AG04449 (cell line): Measurements from ENCODE around the gene AHRR.

Source experiments
- CTCF ChIA-PET: fragments of 350-600 bp; formaldehyde crosslinking; extraction: SDS; loops from one replicate; lab custom pipeline; 2021; ENCODE audit warnings: antibody characterized with exemption; lab: Yijun Ruan, JAX
- POLR2A ChIA-PET: fragments of 400-600, 350-600 bp; formaldehyde crosslinking; extraction: SDS; loops from one replicate; lab custom pipeline; 2020; ENCODE audit warnings: antibody characterized with exemption, inconsistent platforms; lab: Yijun Ruan, JAX
- DNase-seq: peaks from one replicate; pipeline ENCODE4 v3.0.0-alpha.2; 2010; ENCODE audit warnings: low read depth, low spot score
- H3K4me3 ChIP-seq: 2 replicates; pipeline ENCODE4 v1.5.1; 2011; ENCODE audit warnings: low read depth, mild to moderate bottlenecking, control low read depth, low read length
- CTCF ChIP-seq: IDR thresholded peaks from one replicate; pipeline ENCODE4 v1.5.1; 2011; ENCODE audit warnings: mild to moderate bottlenecking, moderate library complexity, low read length, control low read depth, inconsistent platforms; ENCODE audit not compliant: insufficient read depth; ENCODE audit errors: missing control alignments

The AHRR gene

GRCh38 chr5:426392-426976, 105.0 kb downstream of the AHRR start:
- TF ChIP-seq CTCF = no peak
- ChIA-PET POLR2A (no interaction called here), CTCF (interaction anchor here (0.7 to 8.6 kb wide), 3 partner anchors 14 to 110 kb away, joined by 3 to 97 read pairs (median 3); no protein-coding TSS in a partner anchor)
- H3K4me3 ChIP-seq = no peak overlapping the region
- no peak for DNase-seq

GRCh38 chr5:427415-428087, 106.0 kb downstream of the AHRR start:
- H3K4me3 ChIP-seq = no peak overlapping the region
- no peak for DNase-seq
- ChIA-PET POLR2A (no interaction called here), CTCF (interaction anchor here (1.2 to 8.6 kb wide), 2 partner anchors 10 to 110 kb away, joined by 8 to 97 read pairs; no protein-coding TSS in a partner anchor)
- TF ChIP-seq CTCF = no peak

GRCh38 chr5:428219-428618, 106.7 kb downstream of the AHRR start:
- no peak for TF ChIP-seq CTCF
- ChIA-PET CTCF (interaction anchor here (1.2 to 8.6 kb wide), 4 partner anchors 9 to 110 kb away, joined by 7 to 97 read pairs (median 22); no protein-coding TSS in a partner anchor), POLR2A (no interaction called here)
- H3K4me3 ChIP-seq = no peak overlapping the region
- no peak for DNase-seq

- no peak for DNase-seq
- H3K4me3 ChIP-seq = no peak overlapping the region
- CTCF ChIA-PET = interaction anchor here (1.2 to 8.6 kb wide), 6 partner anchors 8 to 111 kb away, joined by 3 to 97 read pairs (median 8); no protein-coding TSS in a partner anchor
- POLR2A ChIA-PET = interaction anchor here (0.7 to 0.9 kb wide), 2 partner anchors 149 to 158 kb away, joined by 3 to 4 read pairs; partner anchors contain the start of gene PDCD6
- TF ChIP-seq CTCF = no peak
Observed at GRCh38 chr5:428754-429452, 107.4 kb downstream of the AHRR start.

- no peak for TF ChIP-seq CTCF
- no peak for DNase-seq
- H3K4me3 ChIP-seq = no peak overlapping the region
- CTCF ChIA-PET = interaction anchor here (1.1 to 8.6 kb wide), 7 partner anchors 11 to 112 kb away, joined by 3 to 97 read pairs (median 6); partner anchors contain the start of gene AHRR
- POLR2A ChIA-PET = interaction anchor here (0.7 to 0.9 kb wide), 2 partner anchors 149 to 158 kb away, joined by 3 to 4 read pairs; partner anchors contain the start of gene PDCD6
Observed at GRCh38 chr5:429453-430188, 108.1 kb downstream of the AHRR start.
